ENCODE results near the gene ADGRB3.
"Not testable (repeated sequence)": the region's sequence is repeated elsewhere in the genome, so short reads cannot be mapped to it uniquely, and the experiment has no call there.

The ADGRB3 gene

DNA sequence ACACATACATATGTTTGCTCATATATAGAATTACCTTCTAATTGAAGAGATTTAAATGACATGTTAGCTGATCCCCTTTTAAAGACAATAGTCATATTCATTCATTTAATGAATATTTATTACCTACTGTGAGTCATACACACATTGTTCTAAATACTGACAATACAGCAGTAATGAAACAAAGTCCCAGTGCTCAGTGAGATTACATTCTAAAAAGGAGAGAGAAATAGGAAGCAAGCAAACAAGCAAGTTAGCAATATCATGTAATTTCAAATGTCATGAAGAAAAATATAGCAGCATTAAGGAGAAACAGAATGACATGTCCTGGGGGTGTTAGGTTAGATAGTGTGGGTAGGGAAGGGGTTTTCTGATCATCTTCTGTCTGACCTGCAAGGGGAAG, 136.3 kb downstream of the ADGRB3 start:
- TF ChIP-seq, protein P1, sequence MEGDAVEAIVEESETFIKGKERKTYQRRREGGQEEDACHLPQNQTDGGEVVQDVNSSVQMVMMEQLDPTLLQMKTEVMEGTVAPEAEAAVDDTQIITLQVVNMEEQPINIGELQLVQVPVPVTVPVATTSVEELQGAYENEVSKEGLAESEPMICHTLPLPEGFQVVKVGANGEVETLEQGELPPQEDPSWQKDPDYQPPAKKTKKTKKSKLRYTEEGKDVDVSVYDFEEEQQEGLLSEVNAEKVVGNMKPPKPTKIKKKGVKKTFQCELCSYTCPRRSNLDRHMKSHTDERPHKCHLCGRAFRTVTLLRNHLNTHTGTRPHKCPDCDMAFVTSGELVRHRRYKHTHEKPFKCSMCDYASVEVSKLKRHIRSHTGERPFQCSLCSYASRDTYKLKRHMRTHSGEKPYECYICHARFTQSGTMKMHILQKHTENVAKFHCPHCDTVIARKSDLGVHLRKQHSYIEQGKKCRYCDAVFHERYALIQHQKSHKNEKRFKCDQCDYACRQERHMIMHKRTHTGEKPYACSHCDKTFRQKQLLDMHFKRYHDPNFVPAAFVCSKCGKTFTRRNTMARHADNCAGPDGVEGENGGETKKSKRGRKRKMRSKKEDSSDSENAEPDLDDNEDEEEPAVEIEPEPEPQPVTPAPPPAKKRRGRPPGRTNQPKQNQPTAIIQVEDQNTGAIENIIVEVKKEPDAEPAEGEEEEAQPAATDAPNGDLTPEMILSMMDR (IDR thresholded peaks at IDR 0.05; ENCODE audit: low read depth, low read length), result no peak
- DNase-seq (ENCODE audit: extremely low read depth, low read depth), result no peak

DNA sequence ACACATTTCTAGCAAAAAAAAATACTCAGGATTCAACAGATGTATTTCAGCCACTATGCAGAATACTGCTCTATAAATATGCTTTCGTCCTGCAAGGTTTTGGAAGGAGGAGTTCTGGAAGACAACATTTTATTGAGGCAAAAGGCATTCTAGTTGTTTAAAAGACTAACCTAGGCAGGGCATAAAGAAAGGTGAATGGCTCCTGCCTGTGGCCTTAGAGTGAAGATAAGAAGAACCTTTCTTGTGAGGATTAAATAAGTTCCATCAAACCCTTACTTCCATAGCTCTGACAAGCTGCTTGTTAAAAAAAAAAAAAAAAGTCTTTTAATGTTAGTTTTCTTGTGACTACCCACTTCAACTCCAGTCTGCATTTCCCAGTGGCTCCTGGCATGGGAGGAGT, 139.8 kb downstream of the ADGRB3 start:
- no peak for DNase-seq (ENCODE audit: extremely low read depth, low read depth)
- TF ChIP-seq, protein P1 (IDR thresholded peaks at IDR 0.05; ENCODE audit: low read depth, low read length), result no peak

DNA sequence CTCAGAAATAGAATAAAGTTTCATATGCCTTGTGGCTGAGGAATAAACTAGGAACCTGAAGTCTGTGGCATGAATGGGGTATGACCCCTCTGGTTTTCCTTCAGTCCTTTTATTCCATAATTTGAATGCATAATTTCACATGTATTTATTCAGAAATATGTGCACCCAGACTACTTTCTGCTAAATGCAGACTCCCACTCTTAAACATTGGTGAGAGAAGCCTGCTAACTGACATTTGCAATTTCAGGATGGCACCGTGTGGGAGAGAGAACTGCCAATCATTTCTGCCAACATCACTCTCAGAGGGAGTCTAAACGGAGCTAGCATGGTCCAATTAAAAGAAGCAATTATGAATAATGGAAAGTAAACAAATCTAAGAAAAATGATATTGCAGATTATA, 141.3 kb downstream of the ADGRB3 start:
- no peak for DNase-seq (ENCODE audit: extremely low read depth, low read depth)
- TF ChIP-seq, protein P1 (IDR thresholded peaks at IDR 0.05; ENCODE audit: low read depth, low read length), result no peak

DNA sequence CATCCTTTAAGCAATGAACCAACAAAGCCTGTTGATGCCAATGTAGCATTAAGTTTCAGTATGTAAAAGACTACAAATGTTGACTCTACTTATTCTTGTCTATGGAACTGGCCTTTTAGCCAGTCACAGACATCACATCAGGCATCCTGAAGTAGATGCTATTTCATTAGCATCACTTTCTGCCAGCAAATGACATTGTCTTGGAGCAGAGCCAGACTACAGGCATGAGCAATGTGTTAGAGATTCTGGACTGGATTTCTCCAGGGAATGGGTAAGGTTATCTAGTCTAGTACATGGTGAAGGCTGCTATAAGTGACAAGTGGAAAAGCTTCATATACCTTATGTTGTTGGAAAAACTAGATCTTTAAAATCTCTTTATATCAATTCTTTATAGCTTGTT, 142.9 kb downstream of the ADGRB3 start:
- TF ChIP-seq, protein P1 (IDR thresholded peaks at IDR 0.05; ENCODE audit: low read depth, low read length), result no peak
- DNase-seq (ENCODE audit: extremely low read depth, low read depth), result no peak

DNA sequence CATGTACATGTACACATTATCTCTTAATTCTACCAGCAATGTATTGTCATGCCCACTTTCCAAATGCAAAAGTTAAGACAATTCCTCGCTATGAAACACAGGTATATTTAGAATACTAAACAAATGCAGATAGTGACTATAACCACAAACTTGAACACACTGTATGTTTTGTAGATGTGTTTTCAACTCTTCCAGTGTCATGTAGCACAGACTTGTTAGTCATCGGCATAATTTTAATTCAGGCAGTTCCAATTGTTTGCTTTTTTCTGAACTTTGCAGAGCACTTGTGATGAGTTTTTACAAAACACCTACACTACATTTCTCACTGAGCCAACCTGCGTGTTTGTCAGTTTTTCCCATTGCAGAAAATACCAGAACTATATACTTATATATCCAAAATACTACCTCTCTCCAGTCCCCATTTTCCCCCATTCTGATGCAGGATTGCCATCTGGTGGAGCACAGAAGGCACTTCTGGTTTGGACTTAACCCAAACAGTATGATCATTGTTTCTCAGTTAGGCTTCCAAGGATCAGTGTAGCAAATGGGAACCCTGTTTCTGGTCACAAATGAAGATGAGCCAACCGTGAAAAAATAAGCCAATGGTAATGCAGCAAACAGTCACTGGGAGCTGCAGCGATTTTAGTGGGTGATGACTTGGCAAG, 143.4 kb downstream of the ADGRB3 start:
- TF ChIP-seq, protein P1 (IDR thresholded peaks at IDR 0.05; ENCODE audit: low read depth, low read length), result peak; percentile 46
- DNase-seq (ENCODE audit: extremely low read depth, low read depth), result no peak

DNA sequence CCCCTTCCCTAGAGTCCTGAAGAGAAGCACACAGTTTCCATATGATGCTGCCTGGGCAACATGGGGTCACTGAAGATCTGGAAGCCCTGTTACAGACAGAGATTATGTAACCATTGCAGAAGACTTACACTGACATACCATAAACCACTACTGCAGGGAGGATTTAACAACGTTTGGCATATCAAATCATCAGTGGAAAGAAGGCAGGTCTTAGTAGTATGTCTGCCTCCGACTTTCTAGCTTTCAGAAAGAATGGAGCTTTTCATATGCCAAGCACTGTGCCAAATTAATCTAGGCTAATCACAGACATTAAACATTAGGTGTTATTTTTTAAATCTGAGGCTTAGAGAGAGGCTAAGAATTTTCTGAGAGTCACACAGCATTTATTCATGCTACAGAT, 144.3 kb downstream of the ADGRB3 start:
- TF ChIP-seq, protein P1 (IDR thresholded peaks at IDR 0.05; ENCODE audit: low read depth, low read length), result no peak
- DNase-seq (ENCODE audit: extremely low read depth, low read depth), result no peak

DNA sequence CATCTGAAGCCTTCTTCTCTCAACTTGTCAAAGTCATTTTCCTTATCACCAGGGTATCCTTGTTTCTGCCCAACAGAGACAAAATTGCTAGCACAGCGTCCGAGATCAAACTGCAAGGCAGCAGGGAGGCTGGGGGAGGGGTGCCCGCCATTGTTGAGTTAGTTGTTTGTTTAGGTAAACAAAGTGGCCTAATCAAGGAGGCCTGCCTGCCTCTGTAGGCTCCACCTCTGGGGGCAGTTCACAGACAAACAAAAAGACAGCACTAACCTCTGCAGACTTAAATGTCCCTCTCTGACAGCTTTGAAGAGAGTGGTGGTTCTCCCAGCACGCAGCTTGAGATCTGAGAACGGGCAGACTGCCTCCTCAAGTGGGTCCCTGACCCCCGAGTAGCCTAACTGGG, 155.0 kb downstream of the ADGRB3 start:
- not testable (repeated sequence) for DNase-seq (ENCODE audit: extremely low read depth, low read depth)

DNA sequence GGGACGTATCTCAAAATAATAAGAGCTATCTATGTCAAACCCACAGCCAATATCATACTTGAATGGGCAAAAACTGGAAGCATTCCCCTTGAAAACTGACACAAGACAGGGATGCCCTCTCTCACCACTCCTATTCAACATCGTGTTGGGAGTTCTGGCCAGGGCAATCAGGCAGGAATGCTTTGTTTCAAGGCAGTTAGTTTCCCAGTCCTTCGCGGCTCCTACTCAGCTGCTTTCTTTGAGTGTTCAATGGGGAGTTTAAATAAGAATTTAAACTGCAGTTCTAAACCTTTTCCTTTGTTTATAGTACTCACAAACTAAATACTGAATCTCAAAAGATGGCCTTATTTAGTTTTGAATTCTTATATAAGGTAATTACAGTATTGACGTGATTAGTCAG, 179.9 kb downstream of the ADGRB3 start:
- not testable (repeated sequence) for DNase-seq (ENCODE audit: extremely low read depth, low read depth)

Data from AG09319 (cell line).